ENCODE data around the gene CAMKMT. TPM values are rescaled to one million over a fixed set of nuclear protein-coding genes. Genes with fewer than 3 reads are reported as not detected.

Gene CAMKMT
- total RNA-seq, 6 donors from 2014 or later: 7.7 to 17.8 (median 12.2) TPM

DNA sequence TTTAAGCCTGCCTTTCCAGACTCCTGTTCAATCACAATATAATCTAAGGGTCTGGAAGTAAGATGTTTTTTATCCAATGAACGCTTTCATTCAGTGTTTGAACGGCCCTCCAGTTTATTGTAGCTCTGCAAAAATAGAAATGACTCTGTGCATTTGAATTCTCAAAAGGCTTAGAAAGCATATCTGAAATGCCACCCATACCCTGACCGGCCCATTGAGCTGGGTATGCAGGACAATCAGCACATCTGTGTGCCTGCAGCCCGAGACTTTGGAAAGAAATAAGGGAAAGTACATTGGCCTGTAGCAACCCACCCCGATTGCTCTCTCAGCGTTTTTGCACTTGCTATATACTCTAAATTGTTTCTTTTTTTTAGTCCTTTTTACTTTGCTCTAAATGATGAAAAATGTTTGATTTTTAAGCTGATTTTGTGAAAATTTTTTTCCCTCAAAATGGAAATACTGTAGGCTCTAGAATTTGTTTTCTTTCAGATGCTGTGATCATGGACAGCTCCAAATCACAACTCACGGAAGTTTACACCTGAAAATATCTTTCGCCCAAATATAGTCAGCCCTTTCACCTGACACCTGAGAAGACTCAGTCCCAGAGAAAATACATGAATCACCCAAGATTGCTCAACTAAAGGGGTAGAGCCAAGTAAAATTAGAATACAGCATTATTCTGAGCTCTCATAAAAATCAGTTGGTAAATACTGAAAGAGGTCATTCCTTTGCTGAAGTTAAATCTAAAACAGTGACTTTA lies 385.3 kb downstream of the CAMKMT start:
- Histone ChIP-seq H3K27me3 (no peaks in the 10 kb centered on the region), H3K4me1 (no peaks in the 10 kb centered on the region), H3K27ac (no peak overlapping the region), H3K36me3 (no peaks in the 10 kb centered on the region), H3K9me3 (no peaks in the 10 kb centered on the region), H3K4me3 (no peak overlapping the region)
- TF ChIP-seq, protein P1, sequence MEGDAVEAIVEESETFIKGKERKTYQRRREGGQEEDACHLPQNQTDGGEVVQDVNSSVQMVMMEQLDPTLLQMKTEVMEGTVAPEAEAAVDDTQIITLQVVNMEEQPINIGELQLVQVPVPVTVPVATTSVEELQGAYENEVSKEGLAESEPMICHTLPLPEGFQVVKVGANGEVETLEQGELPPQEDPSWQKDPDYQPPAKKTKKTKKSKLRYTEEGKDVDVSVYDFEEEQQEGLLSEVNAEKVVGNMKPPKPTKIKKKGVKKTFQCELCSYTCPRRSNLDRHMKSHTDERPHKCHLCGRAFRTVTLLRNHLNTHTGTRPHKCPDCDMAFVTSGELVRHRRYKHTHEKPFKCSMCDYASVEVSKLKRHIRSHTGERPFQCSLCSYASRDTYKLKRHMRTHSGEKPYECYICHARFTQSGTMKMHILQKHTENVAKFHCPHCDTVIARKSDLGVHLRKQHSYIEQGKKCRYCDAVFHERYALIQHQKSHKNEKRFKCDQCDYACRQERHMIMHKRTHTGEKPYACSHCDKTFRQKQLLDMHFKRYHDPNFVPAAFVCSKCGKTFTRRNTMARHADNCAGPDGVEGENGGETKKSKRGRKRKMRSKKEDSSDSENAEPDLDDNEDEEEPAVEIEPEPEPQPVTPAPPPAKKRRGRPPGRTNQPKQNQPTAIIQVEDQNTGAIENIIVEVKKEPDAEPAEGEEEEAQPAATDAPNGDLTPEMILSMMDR (IDR thresholded peaks at IDR 0.05): no peak
- no peak for TF ChIP-seq POLR2A (IDR thresholded peaks at IDR 0.05)
- TF ChIP-seq EP300 (IDR thresholded peaks at IDR 0.05): no peak
- TF ChIP-seq POLR2AphosphoS5 (IDR thresholded peaks at IDR 0.05): no peak
- 76 to 83% methylated on average over 8 of the region's 8 CpGs for WGBS, 2 donors
- DNase-seq (no peak), ATAC-seq (ENCODE audit: low FRiP score in 2 of 2) (no peak)

DNA sequence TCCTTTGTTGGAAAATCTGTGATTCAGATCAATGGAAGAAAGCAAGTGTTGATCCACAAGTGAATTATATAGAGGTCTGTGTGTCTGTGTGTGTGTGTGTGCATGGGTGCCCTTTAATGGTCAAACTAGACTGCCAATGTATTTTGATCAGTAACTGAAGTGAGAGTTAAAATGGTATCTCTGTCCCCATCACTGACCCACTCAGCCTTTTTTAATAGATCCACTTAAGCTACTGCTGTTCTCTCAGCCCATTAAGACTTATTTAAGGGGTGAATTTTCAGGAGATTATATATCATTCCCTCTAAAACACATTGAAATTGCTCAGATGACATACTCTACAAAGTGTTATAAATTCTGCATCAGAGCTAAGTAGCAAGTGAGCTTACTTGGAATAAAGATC lies 386.0 kb downstream of the CAMKMT start:
- no peak overlapping the region for H3K27ac ChIP-seq
- no peaks in the 10 kb centered on the region for H3K36me3 ChIP-seq
- no peaks in the 10 kb centered on the region for H3K27me3 ChIP-seq
- no peak for DNase-seq
- no peaks in the 10 kb centered on the region for H3K9me3 ChIP-seq
- H3K4me3 ChIP-seq: no peak overlapping the region
- TF ChIP-seq POLR2A (IDR thresholded peaks at IDR 0.05) (no peak), EP300 (IDR thresholded peaks at IDR 0.05) (no peak), POLR2AphosphoS5 (IDR thresholded peaks at IDR 0.05) (no peak)
- TF ChIP-seq, protein P1 (IDR thresholded peaks at IDR 0.05): no peak
- no peaks in the 10 kb centered on the region for H3K4me1 ChIP-seq
- no peak for ATAC-seq (ENCODE audit: low FRiP score in 2 of 2)

DNA sequence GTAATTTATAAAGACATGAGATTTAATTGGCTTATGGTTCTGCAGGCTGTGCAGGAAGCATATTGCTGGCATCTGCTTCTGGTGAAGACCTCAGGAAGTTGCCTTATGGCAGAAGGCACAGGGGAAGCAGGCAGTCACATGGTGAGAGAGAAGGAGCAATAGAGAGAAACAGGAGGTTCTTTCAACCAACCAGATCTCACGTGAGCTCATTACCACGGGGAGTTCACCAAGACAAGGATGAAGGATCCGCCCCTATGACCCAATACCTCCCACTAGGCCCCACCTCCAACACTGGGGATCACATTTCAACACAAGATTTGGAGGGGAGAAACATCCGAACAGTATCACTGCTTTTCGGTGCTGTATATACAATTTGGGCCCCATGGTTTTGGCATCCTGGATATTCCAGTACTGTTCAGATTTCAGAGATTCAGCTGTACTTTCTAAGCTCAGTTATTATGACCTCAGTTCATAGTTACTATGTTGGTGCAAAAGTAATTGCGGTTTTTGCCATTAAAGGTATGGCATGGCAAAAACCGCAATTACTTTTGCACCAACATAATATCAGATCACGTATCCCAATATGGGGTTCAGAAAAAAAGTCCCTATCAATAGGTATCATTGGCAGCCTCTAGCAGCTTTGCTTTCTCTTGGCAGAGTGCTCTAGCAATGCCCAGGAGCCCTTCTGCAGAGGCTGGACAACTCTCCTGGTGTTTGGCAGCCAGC lies 390.2 kb downstream of the CAMKMT start:
- H3K27me3 ChIP-seq: no peaks in the 10 kb centered on the region
- H3K9me3 ChIP-seq: no peaks in the 10 kb centered on the region
- ATAC-seq (ENCODE audit: low FRiP score in 2 of 2): no peak
- no peak for DNase-seq
- H3K4me1 ChIP-seq: no peaks in the 10 kb centered on the region
- H3K27ac ChIP-seq: no peak overlapping the region
- no peaks in the 10 kb centered on the region for H3K36me3 ChIP-seq
- TF ChIP-seq EP300 (IDR thresholded peaks at IDR 0.05) (no peak), POLR2A (IDR thresholded peaks at IDR 0.05) (no peak), POLR2AphosphoS5 (IDR thresholded peaks at IDR 0.05) (no peak)
- TF ChIP-seq, protein P1 (IDR thresholded peaks at IDR 0.05): no peak
- WGBS, 2 donors: 82 to 87% methylated on average over 7 to 8 of the region's 8 CpGs
- no peak overlapping the region for H3K4me3 ChIP-seq

DNA sequence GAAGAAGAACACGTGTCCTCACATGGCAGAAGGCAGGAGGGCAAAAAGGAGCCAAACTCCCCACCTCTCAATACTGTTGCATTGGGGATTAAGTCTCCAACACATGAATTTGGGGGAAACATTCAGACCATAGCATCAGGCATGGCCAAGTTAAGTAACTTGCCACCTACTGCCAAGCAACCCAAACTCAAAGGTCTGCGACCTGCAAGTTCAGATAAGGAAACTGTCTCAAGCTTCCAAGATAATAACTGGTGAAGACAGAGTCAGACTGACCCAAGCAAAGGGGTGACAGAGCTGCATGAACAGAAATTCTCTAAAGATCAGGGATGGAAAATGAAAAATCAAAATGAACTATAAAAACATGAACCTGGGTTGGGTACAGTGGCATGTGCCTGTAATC lies 391.0 kb downstream of the CAMKMT start:
- no peak for ATAC-seq (ENCODE audit: low FRiP score in 2 of 2)
- H3K4me3 ChIP-seq: no peak overlapping the region
- H3K36me3 ChIP-seq: no peaks in the 10 kb centered on the region
- no peaks in the 10 kb centered on the region for H3K27me3 ChIP-seq
- 94 to 100% methylated on average over 2 of the region's 2 CpGs for WGBS, 2 donors
- no peak for DNase-seq
- no peak overlapping the region for H3K27ac ChIP-seq
- H3K9me3 ChIP-seq: no peaks in the 10 kb centered on the region
- no peak for TF ChIP-seq EP300 (IDR thresholded peaks at IDR 0.05)
- TF ChIP-seq POLR2AphosphoS5 (IDR thresholded peaks at IDR 0.05): no peak
- TF ChIP-seq, protein P1 (IDR thresholded peaks at IDR 0.05): no peak
- no peak for TF ChIP-seq POLR2A (IDR thresholded peaks at IDR 0.05)
- no peaks in the 10 kb centered on the region for H3K4me1 ChIP-seq
